ENCODE data around the gene VAV1.
"Not testable (repeated sequence)": the region's sequence is repeated elsewhere in the genome, so short reads cannot be mapped to it uniquely, and the experiment has no call there.

The VAV1 gene

GRCh38 chr19:6736917-6737283 lies 35.6 kb upstream of the VAV1 start:
- no peak for DNase-seq (ENCODE audit: low read depth in 2 of 2, low spot score in 1 of 2)

- DNase-seq (ENCODE audit: low read depth in 2 of 2, low spot score in 1 of 2), result peak; percentile 96 to 98
Measured at GRCh38 chr19:6737284-6737872, 35.1 kb upstream of the VAV1 start, which contains the start of gene GPR108. Gene GPR108, minus strand, starts transcription at chr19:6737580. Its CDS starts 4 bp downstream, at chr19:6737576.

- peak; percentile 42 to 52 for DNase-seq (ENCODE audit: low read depth in 2 of 2, low spot score in 1 of 2)
Measured at GRCh38 chr19:6737873-6738786, 34.4 kb upstream of the VAV1 start.

- no peak for DNase-seq (ENCODE audit: low read depth in 2 of 2, low spot score in 1 of 2)
Measured at GRCh38 chr19:6738787-6739389, 33.6 kb upstream of the VAV1 start.

GRCh38 chr19:6739390-6739882 lies 33.1 kb upstream of the VAV1 start, which contains the start of gene TRIP10:
Gene TRIP10, plus strand, starts transcription at chr19:6739680. Its CDS starts 82 bp downstream, at chr19:6739762.
- DNase-seq (ENCODE audit: low read depth in 2 of 2, low spot score in 1 of 2), result peak; percentile 62 to 64

- no peak for DNase-seq (ENCODE audit: low read depth in 2 of 2, low spot score in 1 of 2)
Measured at GRCh38 chr19:6739883-6740588, 32.5 kb upstream of the VAV1 start.

GRCh38 chr19:6740589-6741343 lies 31.7 kb upstream of the VAV1 start:
- no peak for DNase-seq (ENCODE audit: low read depth in 2 of 2, low spot score in 1 of 2)

GRCh38 chr19:6743066-6743465 lies 29.4 kb upstream of the VAV1 start:
- DNase-seq (ENCODE audit: low read depth in 2 of 2, low spot score in 1 of 2), result no peak

GRCh38 chr19:6743714-6744380 lies 28.7 kb upstream of the VAV1 start:
- no peak for DNase-seq (ENCODE audit: low read depth in 2 of 2, low spot score in 1 of 2)

- no peak for DNase-seq (ENCODE audit: low read depth in 2 of 2, low spot score in 1 of 2)
Measured at GRCh38 chr19:6744381-6745301, 27.9 kb upstream of the VAV1 start.

- DNase-seq (ENCODE audit: low read depth in 2 of 2, low spot score in 1 of 2), result no peak
Measured at GRCh38 chr19:6745965-6746364, 26.5 kb upstream of the VAV1 start.

GRCh38 chr19:6748543-6748942 lies 24.0 kb upstream of the VAV1 start:
- DNase-seq (ENCODE audit: low read depth in 2 of 2, low spot score in 1 of 2), result not testable (repeated sequence)

- no peak for DNase-seq (ENCODE audit: low read depth in 2 of 2, low spot score in 1 of 2)
Measured at GRCh38 chr19:6750062-6750461, 22.4 kb upstream of the VAV1 start.

GRCh38 chr19:6751189-6751588 lies 21.3 kb upstream of the VAV1 start:
- no peak for DNase-seq (ENCODE audit: low read depth in 2 of 2, low spot score in 1 of 2)

- DNase-seq (ENCODE audit: low read depth in 2 of 2, low spot score in 1 of 2), result no peak
Measured at GRCh38 chr19:6752256-6753177, 20.0 kb upstream of the VAV1 start.

- DNase-seq (ENCODE audit: low read depth in 2 of 2, low spot score in 1 of 2), result peak; percentile 42 to 60
Measured at GRCh38 chr19:6753178-6754031, 19.1 kb upstream of the VAV1 start.

- no peak for DNase-seq (ENCODE audit: low read depth in 2 of 2, low spot score in 1 of 2)
Measured at GRCh38 chr19:6754136-6754535, 18.4 kb upstream of the VAV1 start.

Measured in stimulated activated CD8-positive, alpha-beta memory T cell treated with anti-CD3 and anti-CD28 coated beads, Interleukin-4, amount 100 ng/mL, for 1 hour (primary cell).